Left renal cortex interstitium (tissue), 4 donors: ENCODE data around the gene SETD1B. TPM values are rescaled to one million over a fixed set of nuclear protein-coding genes. Genes with fewer than 3 reads are reported as not detected.

Source experiments
- DNase-seq, 4 donors: peaks; one replicate each; pipeline ENCODE4 v3.0.0-alpha.2; 2013; ENCODE audit warnings: low read depth in 4 of 4, low spot score in 2 of 4, missing footprints in 1 of 4
- polyA plus RNA-seq, 4 donors: library from polyadenylated mRNA; unstranded; fragments of 120-200 nt; gene quantifications; one replicate each; pipeline ENCODE4 v1.2.1, GENCODE V29; 2013; ENCODE audit not compliant: insufficient read length in 4 of 4

The SETD1B gene
- polyA plus RNA-seq, 4 donors = 10.6 to 22.2 (median 15.7) TPM

DNA sequence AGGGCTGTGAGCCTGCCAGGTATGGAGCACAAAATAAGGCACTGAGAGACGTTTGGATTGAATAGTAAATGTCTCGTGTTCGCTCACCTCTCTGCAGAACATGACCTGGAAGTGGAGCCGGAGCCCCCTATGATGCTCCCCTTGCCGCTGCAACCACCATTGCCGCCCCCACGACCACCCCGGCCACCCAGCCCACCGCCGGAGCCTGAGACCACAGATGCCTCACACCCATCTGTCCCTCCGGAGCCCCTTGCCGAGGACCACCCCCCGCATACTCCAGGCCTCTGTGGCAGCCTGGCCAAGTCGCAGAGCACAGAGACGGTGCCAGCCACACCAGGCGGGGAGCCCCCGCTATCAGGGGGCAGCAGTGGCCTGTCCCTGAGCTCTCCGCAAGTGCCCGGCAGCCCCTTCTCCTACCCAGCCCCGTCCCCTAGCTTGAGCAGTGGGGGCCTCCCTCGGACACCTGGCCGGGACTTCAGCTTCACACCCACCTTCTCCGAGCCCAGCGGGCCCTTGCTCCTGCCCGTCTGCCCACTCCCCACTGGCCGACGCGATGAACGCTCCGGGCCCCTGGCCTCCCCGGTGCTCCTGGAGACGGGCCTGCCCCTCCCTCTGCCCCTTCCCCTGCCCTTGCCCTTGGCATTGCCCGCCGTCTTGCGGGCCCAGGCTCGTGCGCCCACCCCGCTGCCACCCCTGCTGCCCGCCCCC is 18.7 kb downstream of the SETD1B start:
- DNase-seq = no peak

DNA sequence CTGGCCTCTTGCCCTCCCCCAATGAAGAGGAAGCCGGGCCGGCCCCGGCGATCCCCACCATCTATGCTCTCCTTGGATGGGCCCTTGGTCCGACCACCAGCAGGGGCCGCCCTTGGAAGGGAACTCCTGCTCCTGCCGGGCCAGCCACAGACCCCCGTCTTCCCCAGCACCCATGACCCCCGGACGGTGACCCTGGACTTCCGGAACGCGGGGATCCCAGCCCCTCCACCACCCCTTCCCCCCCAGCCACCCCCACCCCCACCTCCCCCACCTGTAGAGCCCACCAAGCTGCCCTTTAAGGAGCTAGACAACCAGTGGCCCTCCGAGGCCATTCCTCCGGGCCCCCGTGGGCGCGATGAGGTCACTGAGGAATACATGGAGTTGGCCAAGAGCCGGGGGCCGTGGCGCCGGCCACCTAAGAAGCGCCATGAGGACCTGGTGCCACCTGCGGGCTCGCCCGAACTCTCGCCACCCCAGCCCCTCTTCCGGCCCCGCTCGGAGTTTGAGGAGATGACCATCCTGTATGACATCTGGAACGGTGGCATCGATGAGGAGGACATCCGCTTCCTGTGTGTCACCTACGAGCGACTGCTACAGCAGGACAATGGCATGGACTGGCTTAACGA is 19.4 kb downstream of the SETD1B start:
- DNase-seq = no peak

DNA sequence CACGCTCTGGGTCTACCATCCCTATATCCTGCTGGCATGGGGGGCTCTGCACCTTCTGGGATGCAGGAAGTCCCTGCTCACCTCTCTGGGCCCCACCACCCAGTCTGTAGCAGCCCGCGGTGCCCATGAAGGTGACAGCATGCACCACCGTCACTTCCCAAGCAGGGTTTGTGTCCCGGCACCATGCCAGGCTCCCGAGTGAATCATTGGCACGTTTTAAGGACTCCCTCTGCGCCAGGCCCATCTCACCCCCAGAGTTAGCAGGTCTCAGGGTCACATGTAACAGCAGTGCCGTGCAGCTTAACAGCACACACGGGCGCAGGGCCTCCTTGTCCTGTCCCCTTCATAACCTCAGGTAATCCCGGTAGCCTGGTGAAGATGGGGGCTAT is 19.9 kb downstream of the SETD1B start:
- no peak for DNase-seq

DNA sequence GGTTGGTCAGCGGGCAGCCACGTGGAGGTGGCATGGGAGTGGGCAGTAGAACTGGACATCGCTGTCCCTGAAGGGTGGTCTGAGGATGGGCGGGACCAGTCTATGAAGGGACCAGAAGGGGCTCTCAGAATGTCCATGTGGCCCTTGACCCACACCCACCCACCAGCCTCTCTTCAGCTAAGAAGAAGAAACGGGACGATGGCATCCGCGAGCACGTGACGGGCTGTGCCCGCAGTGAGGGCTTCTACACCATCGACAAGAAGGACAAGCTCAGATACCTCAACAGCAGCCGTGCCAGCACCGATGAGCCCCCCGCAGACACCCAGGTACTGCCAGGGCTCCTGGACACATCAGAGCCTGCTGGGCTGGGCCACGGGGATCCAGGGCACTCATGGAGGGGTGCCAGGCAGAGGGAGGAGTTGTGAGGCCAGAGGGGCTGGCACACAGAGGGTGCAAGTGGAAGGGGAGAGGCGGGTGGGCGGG is 21.3 kb downstream of the SETD1B start:
- DNase-seq = no peak

DNA sequence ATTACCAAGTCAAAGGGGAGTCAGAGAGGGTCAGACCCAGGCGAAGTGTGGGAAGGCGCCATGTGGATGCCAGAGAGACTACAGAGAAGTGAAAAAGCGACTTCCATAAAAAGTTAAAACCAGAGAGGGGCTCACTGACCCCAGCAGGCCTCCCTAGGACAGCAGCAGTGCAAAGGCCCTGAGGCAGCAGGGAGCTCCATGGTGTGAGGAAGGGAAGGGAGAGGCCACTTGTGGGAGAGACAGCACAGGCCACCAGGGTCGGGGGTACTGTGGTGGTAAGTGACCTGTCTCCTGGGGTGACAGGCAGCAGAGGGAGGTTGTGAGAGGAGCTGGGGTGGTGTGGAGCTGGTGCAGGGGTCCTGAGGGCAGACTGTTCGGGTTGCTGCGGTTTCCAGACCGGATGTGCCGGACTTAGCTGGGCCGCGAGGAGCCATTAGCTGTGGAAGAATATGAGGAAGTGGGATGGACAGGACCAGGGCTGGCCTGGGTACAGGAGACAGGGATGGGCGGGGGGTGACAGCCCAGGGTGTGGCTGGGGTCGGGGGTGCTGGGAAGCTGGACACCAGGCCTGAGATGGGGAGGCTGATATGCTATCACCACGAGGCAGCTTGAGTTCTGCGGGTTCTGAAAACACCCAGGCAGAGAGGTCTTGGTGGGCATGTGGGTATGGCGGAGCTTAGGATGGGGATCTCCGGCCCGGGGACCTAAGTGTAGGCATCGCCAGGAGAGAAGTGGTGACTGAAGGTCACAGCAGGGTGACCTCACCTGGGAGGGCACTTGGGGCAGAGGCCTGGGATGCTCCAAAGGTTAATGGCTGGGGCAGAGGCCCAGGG is 22.7 kb downstream of the SETD1B start:
- no peak for DNase-seq

DNA sequence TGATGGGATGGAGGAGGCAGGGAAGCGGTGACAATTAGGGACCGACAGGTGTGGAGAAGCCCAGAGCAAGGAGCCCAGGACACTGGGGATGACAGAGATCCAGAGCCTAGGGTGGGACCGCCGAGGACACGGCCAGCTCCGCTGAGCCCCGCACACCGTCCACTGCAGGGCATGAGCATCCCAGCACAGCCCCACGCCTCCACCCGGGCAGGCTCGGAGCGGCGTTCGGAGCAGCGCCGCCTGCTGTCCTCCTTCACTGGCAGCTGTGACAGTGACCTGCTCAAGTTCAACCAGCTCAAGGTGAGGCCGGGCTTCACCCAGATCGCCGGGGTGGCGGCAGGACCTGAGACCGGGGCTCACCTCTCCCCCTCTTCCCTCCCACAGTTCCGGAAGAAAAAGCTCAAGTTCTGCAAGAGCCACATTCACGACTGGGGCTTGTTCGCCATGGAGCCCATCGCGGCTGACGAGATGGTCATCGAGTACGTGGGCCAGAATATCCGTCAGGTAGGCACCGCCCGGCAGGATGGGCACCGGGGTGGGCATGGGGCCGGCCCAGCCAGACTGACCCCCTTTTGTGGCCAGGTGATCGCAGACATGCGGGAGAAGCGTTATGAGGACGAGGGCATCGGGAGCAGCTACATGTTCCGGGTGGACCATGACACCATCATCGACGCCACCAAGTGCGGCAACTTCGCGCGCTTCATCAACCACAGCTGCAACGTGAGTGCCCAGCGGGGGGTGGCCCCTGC is 23.7 kb downstream of the SETD1B start:
- DNase-seq = no peak

DNA sequence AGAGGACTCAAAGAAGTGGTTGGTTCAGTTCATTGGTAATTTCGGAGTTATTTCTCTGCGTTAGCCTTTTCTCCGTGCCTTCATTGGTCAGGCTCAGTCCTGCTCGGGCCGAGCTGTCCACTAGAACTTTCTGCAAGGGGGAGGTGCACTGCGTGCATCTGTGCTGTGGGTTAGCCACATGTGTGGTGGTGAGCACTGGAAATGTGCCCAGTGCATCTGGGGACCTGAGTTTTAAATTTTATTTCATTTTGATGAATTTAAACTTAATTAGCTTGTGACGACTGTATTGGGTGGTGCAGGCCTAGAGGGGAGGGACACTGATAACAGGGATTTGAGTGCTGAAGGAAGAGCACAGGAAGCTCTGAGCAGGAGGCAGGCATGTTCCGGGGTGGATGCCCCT is 24.5 kb downstream of the SETD1B start:
- no peak for DNase-seq

DNA sequence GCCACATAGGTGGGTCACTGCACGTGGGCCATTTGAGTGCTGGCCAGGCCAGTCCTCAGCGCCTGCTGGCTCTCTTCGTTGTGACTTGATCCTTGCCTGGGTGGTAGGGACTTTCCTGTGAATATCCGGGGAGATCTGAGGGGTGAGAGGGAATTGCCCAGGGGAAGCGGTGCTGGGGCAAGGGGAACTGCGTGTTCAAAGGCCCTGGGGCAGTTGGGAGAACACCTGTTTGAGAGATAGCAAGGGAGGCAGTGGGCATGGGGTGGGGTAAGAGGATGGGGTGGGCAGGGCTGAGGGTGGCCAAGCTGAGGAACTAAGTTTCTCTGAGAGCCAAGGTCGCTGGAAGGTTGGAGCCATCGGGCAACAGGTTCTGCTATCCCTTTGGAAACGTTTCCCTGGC is 25.0 kb downstream of the SETD1B start:
- DNase-seq = no peak

DNA sequence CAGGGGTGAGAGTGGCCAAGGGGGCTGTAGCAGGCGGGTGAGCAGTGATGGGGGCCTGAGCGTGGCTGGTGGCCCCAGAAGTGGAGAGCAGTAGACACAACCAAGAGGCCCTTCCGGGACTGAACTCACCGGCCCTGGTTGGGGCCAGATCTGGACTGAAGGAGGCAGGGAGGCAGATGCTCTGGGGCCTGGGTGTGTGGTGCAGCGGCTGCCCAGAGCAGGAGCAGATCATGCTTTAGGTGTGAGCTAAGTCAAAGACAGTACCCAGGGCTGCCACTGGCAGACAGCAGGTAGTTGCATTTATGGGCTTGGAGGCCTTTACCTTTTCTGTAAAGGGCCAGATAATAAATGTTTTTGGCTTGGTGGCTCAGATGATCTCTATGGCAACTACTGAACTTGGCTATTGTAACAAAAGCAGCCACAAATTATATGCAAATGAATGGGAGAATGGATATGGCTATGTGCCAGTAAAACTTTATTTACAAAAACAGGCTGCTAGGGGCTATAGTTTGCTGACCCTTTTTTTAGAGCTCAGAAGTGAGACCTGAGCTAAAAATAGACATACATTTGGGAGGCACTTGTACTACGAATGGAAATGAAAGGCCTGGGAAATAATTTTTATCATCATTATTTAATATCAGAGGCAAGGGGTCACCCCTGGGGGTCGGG is 25.6 kb downstream of the SETD1B start:
- DNase-seq = no peak

DNA sequence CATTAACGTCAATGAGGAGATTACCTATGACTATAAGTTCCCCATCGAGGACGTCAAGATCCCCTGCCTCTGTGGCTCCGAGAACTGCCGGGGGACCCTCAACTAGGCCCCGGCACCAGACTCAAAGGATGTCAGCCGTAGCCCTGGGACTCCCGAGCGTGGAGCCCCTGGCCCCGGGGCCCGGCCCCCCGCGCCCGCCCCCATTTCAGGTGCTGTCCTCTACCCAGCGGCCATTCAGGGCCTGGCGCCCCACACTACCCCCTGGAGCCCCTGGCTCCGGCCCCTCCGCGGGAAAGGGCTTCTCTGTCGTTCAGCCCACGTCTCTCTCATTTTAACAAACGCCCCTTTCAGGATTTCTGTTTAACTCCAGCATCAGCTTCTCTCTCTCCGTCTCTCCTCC is 26.3 kb downstream of the SETD1B start:
- DNase-seq = no peak

DNA sequence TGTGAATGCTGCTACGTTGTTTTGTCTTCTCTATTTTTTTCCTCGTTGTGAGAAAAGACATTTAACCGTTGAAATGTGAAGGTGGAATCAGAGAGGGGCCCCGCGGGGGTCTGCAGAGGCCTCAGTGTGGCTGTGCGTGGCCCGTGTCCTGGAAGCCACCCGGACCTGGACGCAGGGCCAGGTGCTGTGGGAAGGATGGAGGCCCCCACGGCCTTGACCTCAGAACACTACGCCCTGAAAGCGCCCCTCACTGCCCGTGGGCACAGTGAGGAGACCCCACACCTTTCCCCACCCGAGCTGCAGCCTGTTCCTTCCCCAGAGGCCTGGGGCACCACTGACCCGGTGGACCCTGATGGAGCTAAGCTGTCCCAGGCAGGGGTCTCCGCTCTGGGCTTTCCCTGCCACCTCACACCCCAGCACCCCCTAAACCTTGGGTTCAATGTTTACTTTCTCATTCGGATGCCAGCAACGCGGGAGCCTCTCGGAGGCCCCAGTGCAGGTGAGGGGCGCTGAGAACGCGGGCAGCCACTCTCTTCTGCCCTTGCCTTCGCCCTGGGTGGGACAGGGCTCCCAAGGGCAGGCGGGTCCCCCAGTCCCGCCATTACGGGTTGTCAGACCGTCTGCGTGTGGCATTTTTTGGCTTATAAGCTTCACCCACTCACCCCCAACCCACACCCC is 26.9 kb downstream of the SETD1B start:
- no peak for DNase-seq

DNA sequence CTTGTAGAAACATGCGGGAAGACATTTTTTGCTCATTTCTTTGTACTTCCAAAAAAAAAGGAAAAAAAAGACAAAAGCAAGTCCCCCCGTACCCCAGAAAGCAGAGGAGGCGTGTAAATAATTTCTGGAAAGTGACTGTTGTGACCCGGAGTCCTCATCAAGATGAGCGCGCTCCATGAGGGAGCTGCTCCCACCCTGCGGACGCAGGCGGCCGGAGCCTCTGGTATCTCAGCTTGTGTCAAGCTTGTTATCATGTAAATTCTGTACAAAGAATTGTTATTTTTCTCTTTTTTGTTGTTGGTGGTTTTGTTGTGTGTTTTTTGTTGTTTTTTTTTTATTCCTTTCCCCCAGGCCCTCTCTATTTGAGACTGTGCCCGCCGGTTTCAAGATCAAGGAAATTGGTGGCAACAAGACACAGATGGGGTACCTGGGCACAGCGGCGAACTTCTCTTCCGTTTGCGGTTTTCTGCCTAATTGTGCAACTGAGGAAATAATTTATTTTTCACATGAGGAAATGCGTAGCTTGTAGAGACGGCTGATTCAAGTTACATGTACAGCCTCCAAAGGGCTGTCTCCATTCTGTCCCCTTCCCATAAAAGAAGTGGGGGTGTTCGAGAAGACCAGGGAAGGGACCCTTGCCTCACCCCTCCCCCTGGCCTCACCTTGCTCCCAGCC is 27.9 kb downstream of the SETD1B start:
- DNase-seq = no peak

DNA sequence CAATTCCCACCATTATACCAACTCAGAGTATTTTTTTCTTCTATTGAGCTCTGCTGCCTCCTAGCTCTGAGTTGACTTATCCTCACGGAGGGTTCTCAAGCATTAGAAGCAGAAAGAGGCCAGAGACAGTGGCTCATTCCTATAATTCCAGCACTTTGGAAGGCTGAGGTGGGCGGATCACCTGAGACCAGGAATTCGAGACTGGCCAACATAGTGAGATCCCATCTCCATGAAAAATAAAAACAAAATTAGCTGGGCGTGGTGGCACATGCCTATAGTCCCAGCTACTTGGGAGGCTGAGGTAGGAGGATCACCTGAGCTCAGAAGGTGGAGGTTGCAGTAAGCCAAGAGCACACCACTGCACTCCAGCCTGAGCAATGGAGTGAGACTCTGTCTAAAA is 33.9 kb downstream of the SETD1B start:
- no peak for DNase-seq

DNA sequence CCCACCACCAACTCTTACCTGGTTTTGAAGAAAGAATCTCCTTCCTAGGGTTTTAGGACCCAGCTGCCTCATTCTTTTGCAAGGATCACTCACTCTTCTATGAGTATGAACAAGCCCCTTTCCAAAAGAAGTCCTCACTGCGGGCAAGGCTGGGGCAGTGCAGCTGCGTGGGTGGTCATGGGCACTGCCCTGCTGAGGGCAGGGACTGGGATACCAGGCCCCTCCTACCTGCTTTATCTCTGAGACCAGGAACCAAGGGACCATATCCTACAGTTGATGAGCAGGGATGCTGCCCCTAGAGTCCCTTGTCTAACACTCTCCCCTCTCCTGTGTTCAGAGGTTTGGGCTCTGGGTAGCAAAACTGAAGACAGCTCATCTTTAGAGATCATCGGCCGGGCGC is 34.3 kb downstream of the SETD1B start:
- no peak for DNase-seq

DNA sequence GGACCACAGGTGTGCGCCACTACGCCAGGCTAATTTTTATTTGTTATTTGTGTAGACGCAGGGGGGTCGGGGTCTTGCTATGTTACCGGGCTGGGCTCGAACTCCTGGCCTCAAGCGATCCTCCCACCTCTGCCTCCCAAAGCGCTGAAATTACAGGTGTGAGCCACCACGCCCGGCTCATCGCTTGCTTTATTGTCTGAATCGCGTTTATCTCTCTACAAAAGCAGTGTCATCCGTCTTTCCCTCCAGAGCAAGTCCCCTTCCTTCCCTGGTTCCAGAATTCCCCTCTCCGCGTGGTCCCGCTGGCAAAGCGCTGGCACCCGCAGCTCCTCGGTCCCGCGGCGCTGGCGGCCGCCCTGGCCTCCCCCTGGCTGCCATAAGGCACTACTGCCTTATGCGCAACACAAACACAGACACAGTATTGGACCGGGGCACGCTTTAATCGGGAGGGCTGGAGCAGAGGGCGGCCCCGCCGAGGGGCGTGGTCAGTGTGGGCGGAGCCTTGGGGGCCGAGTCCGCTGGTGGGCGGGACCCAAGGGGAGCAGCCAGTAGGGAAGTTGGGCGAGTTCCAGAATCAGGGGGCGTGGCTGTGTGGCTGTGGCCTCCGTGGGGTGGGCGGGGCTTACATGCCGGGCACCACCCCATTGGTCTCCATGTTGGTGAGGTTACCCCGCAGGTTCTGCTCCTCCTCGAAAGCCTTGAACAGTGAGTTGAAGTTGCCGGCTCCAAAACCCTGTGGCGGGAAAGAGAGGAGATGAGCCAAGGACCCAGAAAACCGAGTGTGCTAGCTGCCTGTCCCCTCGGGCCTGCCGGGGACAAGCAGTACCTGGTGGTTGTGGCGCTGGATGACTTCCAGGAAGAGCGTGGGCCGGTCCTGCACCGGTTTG is 35.5 kb downstream of the SETD1B start:
- peak; percentile 86 to 94 (median 92) for DNase-seq

DNA sequence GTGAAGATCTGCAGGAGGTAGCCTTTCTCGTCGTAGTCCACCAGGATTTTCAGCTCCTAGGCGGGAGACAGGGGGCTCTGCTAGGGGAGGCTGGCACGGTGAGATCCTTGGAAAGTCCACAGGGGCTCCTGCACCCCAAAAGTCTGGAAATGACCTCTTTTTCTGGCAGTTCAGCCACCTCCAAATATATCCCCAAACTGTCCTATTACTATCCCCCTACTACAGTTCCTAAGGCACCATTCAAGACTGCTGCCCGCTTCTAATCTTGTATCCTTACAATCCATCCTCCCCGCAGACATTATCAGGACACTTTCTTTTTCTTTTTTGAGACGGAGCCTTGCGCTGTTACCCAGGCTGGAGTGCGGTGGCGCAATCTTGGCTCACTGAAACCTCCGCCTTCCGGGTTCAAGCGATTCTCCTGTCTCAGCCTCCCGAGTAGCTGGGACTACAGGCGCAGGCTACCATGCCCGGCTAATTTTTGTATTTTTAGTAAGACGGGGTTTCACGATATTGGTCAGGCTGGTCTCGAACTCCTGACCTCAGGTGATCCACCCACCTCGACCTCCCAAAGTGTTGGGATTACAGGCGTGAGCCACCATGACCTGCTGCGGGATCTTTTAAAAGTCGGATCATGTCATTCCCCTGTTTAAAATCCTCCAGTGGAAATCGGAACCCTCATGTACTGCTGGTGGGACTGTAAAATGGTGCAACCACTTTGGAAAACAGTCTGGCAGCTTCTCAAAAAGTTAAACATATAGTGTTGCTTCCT is 36.4 kb downstream of the SETD1B start:
- DNase-seq = no peak

DNA sequence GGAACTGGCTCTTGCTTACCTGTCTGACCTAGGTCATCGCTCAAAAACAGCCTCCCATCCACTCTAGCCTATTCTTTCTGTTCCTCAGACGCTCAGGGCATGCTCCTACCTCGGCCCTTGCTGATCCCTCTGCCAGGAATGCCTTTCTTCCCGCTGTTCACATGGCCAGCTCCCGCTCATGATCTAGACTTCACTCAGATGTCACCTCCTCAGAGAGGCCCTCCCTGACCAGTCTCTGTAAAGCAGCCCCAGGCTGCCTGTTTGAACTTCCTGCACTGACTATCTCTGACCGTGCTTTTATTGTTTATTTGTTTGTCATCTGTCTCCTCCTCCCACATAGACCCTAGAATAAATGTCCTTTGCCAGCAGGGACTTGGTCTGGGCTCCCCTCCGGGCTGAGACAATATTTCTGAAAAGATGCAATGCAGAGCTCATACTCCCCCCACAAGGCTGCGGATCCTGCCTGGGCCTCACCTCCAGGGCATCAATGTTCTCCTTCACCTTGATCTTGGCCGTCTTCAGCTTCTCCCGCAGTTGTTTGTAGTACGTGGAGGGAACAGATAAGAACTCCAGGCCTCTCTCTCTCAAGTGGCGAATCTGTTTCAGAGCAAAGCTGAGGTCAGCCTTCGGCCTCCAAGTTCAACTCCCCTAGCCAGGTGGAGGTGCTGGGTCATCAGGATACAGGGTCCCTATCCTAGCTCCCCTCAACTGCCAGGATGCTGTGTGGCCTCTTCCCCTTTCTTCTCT is 39.6 kb downstream of the SETD1B start:
- DNase-seq = no peak
